ENCODE results near the gene EFNA5.

The EFNA5 gene

DNA sequence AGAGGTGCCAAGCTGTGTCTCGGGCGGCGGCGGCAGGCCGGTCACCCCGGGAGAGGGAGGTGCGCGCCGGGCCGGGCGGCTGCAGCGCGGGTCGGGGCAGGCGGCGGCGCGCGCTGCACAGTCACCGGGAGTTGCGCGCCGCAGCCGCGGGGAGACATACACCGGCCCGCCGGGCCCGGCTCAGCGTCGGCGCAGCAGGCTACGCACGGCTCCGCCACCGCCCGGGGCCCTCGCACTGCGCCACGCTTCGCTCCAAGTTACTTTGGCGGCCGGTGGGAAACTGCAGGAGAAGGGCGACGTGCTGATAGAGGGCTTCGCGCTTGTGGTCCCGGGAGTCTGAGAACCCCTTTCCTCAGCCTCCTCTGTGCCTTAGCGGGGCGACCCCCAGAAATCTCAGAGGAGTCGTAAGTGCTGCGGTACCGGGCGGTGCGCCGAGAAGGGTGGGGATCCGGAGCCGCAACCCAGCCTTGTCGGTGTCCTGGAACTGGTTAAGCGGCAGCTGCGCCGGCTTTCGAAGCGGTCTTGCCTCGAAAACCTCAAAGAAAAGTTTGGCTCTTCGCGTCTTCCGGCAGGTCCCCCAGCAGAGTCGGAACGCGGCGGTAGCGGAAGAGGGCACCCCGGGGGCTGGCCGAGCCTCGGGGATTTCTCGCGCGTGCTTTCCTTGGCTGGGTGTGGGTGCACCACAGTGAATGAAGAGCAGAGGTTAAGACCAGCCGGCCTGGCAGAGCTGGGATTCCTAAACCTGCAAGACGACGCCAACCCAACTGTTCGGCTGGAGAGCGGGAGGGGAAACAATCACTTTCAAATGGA lies at the start of gene EFNA5:
EFNA5 (minus strand) TSS at position 6 of the 810 bp plus-strand sequence.
- peak; percentile 66 for DNase-seq

DNA sequence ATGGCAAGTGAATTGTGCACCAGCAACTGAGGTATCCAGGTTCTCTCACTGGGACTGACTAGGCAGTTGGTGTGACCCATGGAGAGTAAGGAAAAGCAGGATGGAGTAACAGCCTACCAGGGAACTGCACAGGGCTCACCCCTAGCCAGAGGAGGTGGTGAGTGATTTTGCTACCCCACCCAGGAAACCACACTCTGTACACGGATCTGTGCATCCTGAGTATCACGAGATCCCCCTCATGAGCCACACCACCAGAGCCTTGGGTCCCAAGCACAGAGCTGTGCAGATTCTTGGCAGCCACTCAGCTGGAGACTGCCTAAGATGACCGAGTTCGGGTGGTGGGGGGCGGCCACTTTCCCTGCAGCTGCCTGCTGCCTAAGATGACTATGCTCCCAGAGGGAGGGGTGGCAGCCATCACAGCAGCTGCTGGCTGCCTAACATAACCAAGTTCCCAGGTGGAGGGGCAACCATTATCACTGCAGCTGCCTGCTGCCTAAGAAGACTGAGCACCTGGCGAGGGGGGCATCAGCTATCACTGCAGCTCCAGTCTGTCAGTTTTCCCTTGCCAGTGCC lies 48.4 kb upstream of the EFNA5 start:
- no peak for DNase-seq

DNA sequence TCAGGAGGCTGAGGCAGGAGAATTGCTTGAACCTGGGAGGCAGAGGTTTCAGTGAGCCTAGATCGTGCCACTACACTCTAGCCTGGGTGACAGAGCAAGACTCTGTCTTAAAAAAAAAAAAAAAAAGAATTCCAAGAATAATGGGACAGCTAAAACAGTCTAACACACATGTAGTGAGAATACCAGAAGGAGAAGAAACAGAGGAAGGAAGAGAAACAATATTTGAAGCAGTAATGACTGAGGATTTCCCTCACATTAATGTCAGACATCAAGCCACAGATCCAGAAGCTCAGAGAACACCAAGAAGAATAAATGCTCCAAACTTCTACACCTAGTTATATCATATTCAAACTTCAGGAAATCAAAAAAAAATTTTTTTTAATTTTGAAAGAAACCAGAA lies 47.1 kb upstream of the EFNA5 start:
- no peak for DNase-seq

DNA sequence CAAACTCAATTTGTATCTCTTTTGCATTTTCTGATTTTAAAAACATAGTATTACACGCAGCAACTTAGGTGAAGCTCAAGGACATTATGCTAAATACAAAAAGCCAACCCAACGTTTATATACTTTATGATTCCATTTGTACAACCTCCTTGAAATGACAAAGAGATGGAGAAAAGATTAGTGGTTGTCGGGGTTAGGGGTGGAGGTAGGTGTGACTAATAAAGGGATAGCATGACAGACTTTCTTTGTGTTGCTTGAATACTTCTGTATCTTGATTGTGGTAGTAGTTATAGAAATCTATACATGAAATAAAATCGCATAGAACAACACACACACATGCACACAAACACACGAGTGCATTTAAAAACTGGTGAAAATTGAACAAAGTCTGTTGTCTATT lies 42.5 kb upstream of the EFNA5 start:
- no peak for DNase-seq

DNA sequence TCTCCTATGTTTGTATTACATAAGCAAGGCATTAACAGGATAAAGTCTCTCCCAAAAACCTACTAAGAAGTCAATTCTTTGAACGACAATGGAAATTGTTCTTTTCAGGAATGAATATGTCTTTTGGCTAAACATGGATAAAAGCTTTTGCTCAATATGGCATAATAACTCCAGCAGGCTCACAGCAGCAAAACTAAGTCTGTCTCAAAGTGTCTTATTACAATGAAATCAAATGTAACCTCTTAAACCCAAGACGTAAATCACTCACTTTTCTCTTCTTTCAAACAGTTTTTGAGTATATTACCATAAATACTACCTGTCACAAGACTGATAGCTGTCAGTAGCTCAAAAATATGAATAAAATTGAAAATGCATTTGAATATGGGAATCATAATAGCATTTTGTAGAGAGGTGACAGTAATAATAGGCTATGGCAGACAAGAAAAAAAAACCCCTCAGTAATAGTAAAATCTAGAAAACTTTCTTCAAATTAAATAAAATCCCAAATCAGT lies 41.7 kb upstream of the EFNA5 start:
- no peak for DNase-seq

DNA sequence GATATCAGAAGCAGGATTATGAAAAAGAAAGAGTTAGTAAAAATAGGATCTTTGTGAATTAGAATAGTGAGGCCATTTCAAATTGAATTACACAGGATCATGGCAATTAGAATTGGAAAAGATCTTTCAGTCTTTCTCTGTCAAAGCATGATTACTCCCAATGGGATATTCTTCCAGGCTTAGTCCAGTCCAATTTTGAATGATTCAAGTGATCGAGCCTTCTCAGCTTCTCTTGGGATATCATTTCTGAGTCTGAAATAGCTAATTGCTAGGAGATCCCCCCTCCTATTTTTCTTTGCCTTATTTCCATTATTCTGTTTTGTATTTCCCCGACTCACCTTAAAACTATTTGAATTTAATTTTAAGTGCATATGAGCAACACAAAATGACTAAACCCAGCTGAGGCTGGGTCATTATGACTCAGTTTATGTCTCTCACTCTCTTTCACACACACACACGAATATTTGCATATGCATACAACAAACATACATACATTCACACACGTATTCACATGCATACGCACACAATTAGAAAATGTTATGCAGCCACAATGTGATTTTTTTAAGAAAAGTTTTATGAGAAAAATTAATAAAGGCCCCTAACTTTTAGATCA lies 34.8 kb upstream of the EFNA5 start:
- DNase-seq: no peak

DNA sequence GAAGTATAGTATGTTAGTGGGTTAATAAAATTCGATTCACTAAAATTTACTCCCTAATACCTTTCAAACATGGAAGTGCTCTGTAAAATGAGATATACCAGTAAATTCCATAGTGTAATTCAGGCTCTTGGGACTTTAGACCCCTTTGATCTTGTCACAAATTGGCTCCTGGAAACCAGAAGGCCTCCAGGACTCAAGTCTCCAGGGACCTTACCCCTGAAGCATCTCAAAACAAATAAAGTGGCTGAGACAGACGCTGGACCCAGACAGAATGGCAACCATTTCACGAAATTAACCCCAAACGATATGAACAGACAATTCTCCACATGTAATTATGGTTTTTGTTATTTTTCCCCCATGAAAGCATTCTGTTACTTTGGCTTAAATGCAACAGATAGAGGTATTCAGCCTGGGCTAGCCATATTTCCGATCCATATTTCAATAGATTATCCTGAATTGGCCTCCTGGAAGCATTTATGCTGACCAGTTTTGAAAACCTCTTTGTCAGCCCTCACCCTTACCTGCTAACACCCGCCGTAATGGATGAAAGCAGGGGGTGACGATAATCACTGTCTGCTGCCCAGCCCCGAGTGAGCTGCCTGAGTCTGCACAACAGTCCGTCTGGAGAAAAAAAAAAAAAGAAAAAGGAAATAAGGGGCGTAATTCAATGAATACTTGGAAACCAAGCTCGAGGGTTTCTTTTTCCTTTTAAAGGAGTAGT lies 34.1 kb upstream of the EFNA5 start:
- no peak for DNase-seq

DNA sequence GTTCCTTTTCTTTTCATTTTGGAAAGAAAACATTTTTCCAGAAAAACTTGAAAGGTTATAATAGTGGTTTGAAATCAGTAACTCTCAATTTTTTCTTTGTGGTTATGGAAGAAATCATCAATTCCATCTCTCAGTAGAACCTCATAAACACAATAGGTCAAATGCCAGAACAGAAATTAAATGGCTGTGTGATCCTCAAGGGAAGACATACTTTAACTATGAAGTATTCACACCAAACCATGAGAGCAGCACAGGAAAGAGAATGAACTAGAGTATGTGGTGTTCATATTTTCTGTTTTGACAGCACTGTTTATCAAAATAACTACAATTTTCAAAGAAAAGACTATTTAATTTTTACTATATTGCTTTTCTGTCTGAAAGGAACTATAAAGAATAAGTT lies 29.7 kb upstream of the EFNA5 start:
- no peak for DNase-seq

DNA sequence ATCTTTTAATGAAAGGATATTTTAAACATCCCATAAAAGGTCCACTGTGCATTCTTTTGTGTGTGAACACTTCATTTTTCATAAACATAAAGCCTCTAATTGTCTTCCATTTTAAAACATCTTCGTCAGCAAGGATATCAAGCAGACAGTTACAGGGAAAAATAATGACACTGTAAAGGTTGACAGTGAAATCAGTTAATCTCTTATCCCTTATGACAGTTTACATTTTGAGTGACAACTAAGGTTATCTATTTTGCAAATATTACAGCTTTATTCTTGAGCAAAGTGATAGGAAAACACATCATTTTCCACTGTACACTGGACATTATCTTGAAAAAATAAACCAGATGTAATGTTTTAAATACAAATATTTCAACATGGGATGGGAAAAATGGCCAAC lies 28.7 kb upstream of the EFNA5 start:
- DNase-seq: no peak

DNA sequence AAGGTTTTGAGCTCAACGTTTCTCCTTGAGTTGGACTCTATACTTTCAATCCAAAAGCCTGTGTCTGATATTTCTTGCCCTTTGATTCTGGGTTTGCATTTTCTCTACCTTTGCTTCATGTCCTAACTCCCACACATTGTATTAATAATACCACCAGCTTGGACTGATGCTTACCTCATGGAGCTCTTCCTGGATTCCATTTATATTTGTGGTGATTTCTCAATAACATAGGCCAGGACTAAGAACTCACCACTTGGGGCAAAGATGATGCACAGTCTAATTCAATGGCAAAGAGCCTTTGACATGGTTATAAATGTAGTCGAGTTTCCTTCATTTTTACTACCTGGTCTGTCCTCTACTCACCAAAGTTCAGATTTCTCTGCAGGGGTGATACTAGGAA lies 27.5 kb upstream of the EFNA5 start:
- DNase-seq: no peak

DNA sequence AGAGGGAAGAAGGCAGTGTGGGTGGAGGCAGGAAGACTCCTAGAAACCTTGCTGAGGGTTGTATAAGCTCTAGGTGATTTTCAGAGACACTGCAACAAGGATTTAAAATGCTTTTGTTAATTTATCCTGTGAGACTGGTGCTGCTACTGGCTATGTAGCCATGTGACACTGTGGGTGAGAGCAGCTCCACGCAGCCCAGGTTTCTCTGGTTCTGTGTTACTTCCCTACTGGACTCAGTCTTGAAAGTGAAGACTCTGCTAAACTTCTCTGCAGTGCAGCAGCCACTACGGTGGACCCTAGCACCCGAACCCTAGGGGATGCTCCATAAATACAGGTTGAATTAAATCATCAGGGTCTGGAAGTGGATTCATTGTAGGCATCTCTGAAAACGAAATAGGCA lies 25.8 kb upstream of the EFNA5 start:
- DNase-seq: no peak

DNA sequence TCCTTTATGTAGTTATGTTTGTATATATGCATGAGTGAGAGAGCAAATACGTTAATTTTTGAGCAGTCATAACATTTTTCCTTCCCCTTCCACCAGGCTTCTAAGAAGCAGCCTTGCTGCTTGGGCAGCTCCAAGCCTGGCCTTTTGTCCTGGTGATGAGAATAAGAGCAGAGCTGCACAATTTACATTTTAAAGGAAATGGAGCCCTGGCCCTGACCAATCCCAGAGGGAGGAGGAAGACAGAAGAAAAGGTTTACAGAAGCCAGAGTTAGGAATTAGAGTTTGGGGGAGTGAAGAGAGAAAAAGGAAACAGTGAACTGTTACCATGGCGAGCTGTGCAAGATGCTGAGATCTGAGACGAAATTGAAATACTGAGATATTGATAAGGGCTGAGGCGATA lies 25.3 kb upstream of the EFNA5 start:
- no peak for DNase-seq

DNA sequence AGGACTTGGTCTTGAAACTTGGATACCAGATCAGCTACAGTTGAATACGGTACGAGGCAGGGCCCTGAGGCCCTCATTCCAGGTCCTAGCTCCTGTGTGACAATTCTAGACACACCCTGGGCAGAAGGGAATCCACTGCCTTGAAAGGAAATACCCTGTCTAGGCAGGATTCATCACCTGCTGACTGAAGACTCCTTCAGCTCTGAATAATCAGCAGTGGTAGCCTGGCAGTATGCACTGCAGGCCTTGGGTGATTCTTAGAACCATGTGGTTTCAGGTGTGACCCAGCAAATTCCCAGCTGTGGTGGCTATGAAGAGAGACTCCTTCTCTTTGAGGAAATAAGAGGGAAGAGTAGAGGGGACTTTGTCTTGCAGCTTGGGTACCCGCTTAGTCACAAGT lies 17.2 kb upstream of the EFNA5 start:
- DNase-seq: no peak

DNA sequence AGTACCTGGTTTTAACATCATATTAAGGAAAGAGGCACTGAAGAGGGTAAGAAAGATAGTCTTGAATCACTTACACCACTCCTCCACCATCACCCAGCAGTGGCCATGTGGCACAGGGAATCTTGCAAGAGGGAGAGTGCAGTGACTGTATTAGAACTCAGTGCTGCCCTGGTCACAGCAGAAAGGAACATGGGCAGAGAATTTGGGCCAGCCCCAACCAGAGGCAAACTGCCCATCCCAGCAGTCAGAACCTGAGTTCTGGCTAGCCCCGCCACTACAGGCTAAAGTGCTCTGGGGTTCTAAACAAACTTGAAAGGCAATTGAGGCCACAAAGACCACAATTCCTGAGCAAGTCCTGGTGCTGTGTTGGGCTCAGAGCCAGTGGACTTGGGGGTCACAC lies 16.7 kb upstream of the EFNA5 start:
- no peak for DNase-seq

DNA sequence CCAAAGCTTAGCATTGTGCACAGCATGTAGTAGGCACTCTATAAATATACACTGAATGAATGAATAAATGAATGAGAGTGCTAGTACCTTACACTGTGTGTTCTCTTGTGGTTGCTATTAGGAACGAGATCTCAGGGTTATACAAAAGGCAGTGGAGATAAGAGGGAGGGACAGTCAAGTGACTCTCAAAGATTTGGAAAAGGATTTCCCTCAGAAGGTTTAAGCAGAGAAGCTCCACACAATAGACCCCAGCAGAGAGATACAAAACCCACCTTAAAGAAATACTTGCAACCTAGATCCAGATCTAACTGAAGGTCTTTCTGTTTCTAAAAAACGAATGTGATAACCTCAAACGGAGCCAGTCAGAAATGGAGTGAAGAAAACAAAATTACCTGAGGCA lies 11.8 kb upstream of the EFNA5 start:
- no peak for DNase-seq

DNA sequence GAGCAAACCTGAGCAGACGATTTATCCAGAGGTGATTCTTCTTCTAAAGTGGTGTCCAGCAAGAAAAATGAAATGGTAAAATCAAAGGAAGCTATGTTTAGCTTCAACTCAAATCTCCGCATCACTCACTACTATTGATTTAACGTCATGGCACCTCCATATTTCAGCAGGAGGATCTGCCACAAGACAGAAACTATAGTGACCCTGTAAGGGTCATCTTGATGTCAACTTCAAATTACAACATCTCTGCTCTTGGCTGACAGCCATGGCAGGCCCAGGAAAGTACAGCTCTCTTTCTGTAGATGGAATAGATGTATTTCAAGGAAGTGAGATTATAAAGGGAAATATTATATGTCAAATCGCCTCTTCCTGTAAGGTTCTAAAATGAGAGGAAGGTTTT lies 10.1 kb upstream of the EFNA5 start:
- no peak for DNase-seq

DNA sequence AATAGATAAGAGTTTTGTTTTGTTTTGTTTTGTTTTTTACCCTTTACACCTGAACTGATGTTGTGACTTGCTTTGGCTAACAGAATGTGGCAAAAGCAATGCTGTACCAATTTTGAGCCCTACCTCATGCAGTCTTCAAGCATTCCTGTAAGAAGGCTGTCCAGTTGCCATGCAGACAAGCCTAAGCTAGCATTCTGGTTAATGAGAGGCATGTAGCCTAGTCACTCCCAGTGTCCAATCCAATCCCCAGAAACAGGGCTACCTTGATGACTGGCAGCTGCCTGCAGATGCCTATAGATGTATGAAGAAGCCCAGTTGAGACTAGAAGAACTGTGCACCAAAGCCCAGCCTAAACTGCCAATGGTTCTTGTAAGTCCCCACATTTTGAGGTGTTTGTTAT lies 9.4 kb upstream of the EFNA5 start:
- no peak for DNase-seq

DNA sequence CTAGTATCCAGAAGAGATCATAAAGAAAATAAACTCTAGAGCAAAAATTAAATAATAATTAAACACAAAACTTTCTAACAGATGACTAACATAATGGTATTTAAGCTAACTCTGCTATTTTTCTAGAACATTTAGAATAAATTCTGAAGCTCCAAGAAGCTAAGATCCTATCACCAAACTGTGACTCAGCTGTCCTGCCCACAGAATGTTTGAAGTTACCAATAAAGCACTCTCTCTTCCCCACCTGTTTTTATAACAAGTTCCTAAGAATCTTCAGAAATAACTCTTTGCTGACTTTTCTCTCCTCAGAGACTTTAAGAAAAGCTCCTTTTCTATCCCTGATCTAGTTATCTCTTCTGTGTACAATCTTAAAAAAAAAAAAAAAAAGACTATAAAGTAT lies 6.0 kb upstream of the EFNA5 start:
- DNase-seq: no peak

DNA sequence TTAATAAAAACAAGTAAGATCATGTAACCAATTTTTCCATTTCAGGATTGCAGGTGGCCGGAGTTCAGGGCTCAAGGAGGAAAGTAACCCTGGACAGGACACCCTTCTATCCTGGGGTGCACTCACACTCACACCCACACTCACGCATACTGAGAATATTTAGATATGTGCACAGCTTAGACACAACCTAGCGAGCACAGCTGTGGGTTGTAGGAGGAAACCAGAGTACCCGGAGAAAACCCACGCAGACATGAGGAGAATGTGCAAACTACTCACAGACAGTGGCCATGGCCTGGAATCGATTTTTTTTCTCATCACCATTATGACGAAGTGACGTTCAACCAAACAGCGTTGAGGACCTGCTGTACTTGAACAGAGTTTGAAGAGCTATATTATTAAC lies 4.5 kb upstream of the EFNA5 start:
- DNase-seq: no peak

DNA sequence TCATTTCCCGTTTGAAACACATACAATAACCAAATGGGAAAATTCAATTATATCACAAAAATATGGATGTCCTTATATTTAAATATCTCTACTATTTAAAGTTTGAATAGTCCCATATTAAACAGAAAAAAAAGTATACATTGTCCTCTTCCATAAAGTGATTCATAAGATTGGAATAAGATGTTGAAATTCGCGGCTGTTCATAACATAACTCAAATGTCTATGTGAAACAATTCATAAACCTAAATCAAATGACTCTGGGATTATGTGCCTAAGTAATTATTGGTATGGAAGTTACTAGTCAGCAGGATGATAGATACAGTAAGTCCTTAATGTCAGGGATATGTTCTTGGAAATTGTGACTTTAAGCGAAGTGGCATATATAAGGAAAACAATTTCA lies 3.9 kb upstream of the EFNA5 start:
- no peak for DNase-seq

DNA sequence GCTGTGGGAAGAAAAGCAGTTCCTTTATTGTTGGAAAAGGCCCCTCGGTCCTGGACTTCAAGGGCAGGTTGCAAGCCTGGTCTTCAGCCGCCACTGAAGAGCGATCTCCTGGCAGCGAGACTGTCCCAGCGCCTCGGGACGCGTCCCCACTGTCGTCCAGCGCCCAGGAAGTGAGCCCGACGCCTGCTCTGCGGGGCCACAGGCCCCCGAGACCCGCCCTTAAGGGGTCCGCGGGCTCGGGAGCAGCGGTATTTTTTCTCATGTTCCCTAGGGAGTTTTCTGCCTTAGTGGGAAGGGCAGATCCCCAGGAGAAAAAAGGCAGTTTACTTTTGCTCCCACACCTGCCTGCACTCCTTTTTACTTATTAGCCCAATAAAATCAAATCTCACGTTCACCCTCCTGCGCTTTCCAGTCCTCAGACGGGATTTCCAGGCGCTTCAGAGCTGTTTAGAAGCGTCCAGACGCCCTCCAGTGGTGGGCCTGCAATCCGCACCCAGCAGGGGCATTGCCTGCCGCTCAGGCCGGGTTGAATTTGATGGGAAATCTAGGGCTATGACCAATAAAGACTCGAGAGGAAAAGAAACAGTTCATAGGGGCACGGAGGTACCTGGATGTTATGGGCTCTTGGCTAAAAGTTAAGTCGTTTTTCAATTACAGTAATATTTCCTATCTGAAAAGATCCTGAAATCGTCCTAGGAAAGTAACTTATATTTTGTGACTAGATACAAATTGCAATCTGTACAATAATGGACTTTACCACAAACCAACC lies 2.8 kb upstream of the EFNA5 start:
- peak; percentile 90 for DNase-seq

DNA sequence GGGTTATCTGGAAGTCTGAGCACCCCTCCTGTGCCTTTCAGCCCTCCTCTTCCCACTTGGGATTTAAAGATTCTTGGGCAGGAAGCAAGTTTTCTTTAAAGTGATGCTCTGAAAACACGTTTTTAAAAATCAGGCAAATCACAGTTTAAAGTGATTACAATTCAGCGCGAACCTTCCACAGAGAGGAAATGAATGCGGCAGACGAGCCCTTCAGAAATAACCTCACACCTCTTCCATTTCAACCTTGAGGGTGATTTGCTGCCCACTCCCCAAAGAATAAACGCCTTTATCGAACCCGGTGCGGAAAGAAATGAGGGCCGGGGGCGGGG lies 2.3 kb upstream of the EFNA5 start:
- no peak for DNase-seq

All from RPMI8226 (cell line).